ENCODE measurements around the gene IFI27. TPM values are rescaled to one million over a fixed set of nuclear protein-coding genes. Genes with fewer than 3 reads are reported as not detected.

IFI27 gene
- total RNA-seq, 5 donors from 2014 or later (not counting 1 experiment from before 2014, with no cell fraction given), result 1.6 to 6.1 (median 1.8) TPM

DNA sequence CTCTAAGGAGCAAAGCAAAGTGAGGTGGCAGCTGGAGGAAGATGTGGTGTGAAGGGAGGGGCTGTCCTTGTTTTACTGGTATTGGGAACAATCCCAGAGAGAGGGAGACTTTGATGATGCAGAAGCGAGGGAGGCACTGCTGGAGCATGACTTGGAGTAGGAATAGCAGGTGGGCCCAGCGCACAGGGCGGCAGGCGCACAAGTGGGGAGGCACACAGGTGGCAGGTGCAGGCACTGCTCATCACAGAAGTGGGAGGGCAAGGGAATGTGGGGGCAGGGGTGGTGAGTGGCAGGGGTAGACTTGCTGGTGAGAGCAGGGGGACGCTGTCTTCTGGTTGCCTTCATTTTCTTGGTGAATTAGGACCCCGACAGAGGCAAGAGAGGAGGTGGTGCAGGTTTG, 11.5 kb upstream of the IFI27 start:
- CTCF ChIA-PET, result no interaction called here
- WGBS (ENCODE audit: insufficient coverage), result 74% methylated on average over 6 of the region's 6 CpGs
- no peak overlapping the region for H3K27ac Mint-ChIP-seq

DNA sequence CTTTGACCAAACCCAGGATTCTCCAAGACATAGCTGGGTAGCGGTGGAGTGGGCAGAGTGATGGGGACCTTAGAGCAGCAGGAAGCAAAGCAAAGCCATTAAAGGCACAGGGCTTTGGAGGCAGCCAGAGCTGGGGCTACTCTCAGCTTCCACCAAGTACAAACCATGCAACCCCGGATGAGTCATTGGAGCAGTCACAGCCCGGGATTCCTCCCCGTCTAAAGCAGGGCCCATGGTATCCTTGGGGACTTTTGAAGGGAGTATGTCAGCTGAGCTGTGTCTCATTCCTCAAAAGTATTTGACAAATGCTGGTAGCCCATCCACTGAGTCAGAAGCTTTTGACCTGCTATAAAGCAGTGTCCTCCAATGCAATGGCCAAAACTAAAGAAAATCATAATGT, 9.7 kb upstream of the IFI27 start:
- Histone ChIP-seq H3K4me3 (ENCODE audit: control insufficient read depth in 1 of 2, extremely low read depth in 1 of 2, low read length in 1 of 2) (no peak overlapping the region), H3K4me1 (ENCODE audit: control insufficient read depth in 1 of 2, extremely low read depth in 1 of 2, insufficient read depth in 2 of 2, low read length in 2 of 2) (no peaks in the 10 kb centered on the region), H3K36me3 (ENCODE audit: control insufficient read depth in 2 of 2, extremely low read depth in 1 of 2, insufficient read depth in 1 of 2, low read length in 1 of 2) (peaks cover 0 to 7% of the 10 kb centered on the region in 2 donors), H3K9me3 (no peaks in the 10 kb centered on the region), H3K27me3 (replicated peaks in 1 of 2; ENCODE audit: control insufficient read depth in 2 of 2, extremely low read depth in 1 of 2, insufficient read depth in 2 of 2, low read length in 1 of 2) (no peaks in the 10 kb centered on the region), H3K27ac (ENCODE audit: low read length) (no peak overlapping the region)
- H3K4me1 Mint-ChIP-seq, result no peaks in the 10 kb centered on the region
- POLR2A ChIA-PET, result no interaction called here
- no peaks in the 10 kb centered on the region for H3K27me3 Mint-ChIP-seq
- DNase-seq (no peak), ATAC-seq (replicated peaks in 1 of 4) (no peak)
- CTCF ChIA-PET, result no interaction called here
- no peaks in the 10 kb centered on the region for H3K9me3 Mint-ChIP-seq
- H3K36me3 Mint-ChIP-seq, result peaks cover 7% of the 10 kb centered on the region
- no peak overlapping the region for H3K27ac Mint-ChIP-seq
- 93% methylated on average over 2 of the region's 4 CpGs for WGBS (ENCODE audit: insufficient coverage)
- no peak overlapping the region for H3K4me3 Mint-ChIP-seq

More for the DNA sequence above, 11.5 kb upstream of the IFI27 start:
- Histone ChIP-seq H3K4me1 (ENCODE audit: control insufficient read depth in 1 of 2, extremely low read depth in 1 of 2, insufficient read depth in 2 of 2, low read length in 2 of 2) (no peaks in the 10 kb centered on the region), H3K9me3 (no peaks in the 10 kb centered on the region), H3K4me3 (ENCODE audit: control insufficient read depth in 1 of 2, extremely low read depth in 1 of 2, low read length in 1 of 2) (no peak overlapping the region), H3K36me3 (ENCODE audit: control insufficient read depth in 2 of 2, extremely low read depth in 1 of 2, insufficient read depth in 1 of 2, low read length in 1 of 2) (peaks cover 0 to 7% of the 10 kb centered on the region in 2 donors), H3K27ac (ENCODE audit: low read length) (no peak overlapping the region), H3K27me3 (replicated peaks in 1 of 2; ENCODE audit: control insufficient read depth in 2 of 2, extremely low read depth in 1 of 2, insufficient read depth in 2 of 2, low read length in 1 of 2) (no peaks in the 10 kb centered on the region)
- H3K9me3 Mint-ChIP-seq, result no peaks in the 10 kb centered on the region
- POLR2A ChIA-PET, result no interaction called here
- H3K36me3 Mint-ChIP-seq, result peaks cover 7% of the 10 kb centered on the region
- DNase-seq, result no peak
- H3K4me1 Mint-ChIP-seq, result no peaks in the 10 kb centered on the region
- no peak overlapping the region for H3K4me3 Mint-ChIP-seq
- ATAC-seq (replicated peaks in 1 of 4), result no peak
- no peaks in the 10 kb centered on the region for H3K27me3 Mint-ChIP-seq

DNA sequence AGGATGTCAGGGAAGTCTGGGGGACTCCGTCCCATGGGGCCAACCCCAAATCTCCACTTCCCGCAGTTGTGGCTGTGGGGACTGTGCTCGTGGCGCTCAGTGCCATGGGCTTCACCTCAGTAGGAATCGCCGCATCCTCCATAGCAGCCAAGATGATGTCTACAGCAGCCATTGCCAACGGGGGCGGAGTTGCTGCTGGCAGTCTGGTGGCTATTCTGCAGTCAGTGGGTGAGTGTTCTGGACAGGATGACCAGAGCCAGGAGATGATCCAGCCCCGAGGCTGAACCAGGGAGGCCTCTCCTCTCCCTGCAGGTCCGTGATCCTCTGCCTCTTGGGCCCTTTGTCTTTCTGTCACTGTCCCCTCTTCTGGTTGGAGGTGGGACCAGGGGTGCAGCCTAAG, 8.8 kb upstream of the IFI27 start:
- H3K27ac Mint-ChIP-seq, result no peak overlapping the region
- CTCF ChIA-PET, result no interaction called here
- ATAC-seq (replicated peaks in 1 of 4) (no peak), DNase-seq (no peak)
- H3K4me3 Mint-ChIP-seq, result no peak overlapping the region
- Histone ChIP-seq H3K27me3 (replicated peaks in 1 of 2; ENCODE audit: control insufficient read depth in 2 of 2, extremely low read depth in 1 of 2, insufficient read depth in 2 of 2, low read length in 1 of 2) (no peaks in the 10 kb centered on the region), H3K36me3 (ENCODE audit: control insufficient read depth in 2 of 2, extremely low read depth in 1 of 2, insufficient read depth in 1 of 2, low read length in 1 of 2) (peaks cover 0 to 7% of the 10 kb centered on the region in 2 donors), H3K4me3 (ENCODE audit: control insufficient read depth in 1 of 2, extremely low read depth in 1 of 2, low read length in 1 of 2) (no peak overlapping the region), H3K27ac (ENCODE audit: low read length) (no peak overlapping the region), H3K9me3 (no peaks in the 10 kb centered on the region), H3K4me1 (ENCODE audit: control insufficient read depth in 1 of 2, extremely low read depth in 1 of 2, insufficient read depth in 2 of 2, low read length in 2 of 2) (no peaks in the 10 kb centered on the region)
- no peaks in the 10 kb centered on the region for H3K27me3 Mint-ChIP-seq
- no peaks in the 10 kb centered on the region for H3K9me3 Mint-ChIP-seq
- POLR2A ChIA-PET, result no interaction called here
- H3K36me3 Mint-ChIP-seq, result peaks cover 7% of the 10 kb centered on the region
- 100% methylated on average over 8 of the region's 10 CpGs for WGBS (ENCODE audit: insufficient coverage)
- H3K4me1 Mint-ChIP-seq, result no peaks in the 10 kb centered on the region

DNA sequence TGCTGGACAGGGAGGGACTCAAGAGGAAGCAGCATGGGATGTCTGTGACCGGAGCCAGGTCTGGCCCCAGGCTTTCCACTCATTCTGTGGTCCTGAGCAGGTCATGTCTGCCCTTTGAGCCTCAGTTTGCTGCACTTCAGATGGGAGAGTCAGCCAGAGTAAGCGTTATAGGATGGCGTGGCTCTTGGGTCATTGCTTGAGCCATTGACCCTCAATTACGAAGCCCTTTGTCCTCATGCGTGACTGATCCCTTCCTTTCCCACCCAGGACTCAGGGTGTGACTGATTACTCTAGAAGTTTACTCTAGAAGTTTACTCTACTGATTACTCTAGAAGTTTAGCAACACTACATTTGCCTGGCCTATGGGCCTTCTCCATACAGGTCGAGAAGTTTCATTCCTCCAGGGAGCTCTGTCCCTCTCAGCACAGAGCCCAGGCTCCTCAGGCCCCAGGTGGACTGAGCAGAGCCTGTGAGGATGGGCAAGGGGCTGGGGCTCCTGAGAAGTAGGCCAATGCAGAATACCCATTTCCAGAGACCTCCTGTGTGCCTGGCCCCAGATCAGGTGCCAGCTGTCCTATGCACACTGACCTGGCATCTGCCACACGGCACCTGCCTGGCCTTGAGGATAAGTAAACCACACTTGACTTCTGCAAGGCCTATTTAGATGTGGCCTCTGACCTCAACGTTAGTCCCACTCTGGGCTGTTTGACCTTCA, 7.6 kb upstream of the IFI27 start:
- no peaks in the 10 kb centered on the region for H3K27me3 ChIP-seq (replicated peaks in 1 of 2; ENCODE audit: control insufficient read depth in 2 of 2, extremely low read depth in 1 of 2, insufficient read depth in 2 of 2, low read length in 1 of 2)
- DNase-seq (no peak), ATAC-seq (replicated peaks in 1 of 4) (no peak)
- Mint-ChIP-seq H3K9me3 (no peaks in the 10 kb centered on the region), H3K27ac (no peak overlapping the region), H3K36me3 (no peaks in the 10 kb centered on the region), H3K4me1 (no peaks in the 10 kb centered on the region), H3K4me3 (no peak overlapping the region), H3K27me3 (no peaks in the 10 kb centered on the region)
- no peak overlapping the region for H3K27ac ChIP-seq (ENCODE audit: low read length)
- ChIA-PET POLR2A (no interaction called here), CTCF (interaction anchor here in 1 of 2 donors (0.6 to 0.7 kb wide), 2 partner anchors 29 to 85 kb away, joined by 3 to 4 read pairs; no protein-coding TSS in a partner anchor)
- no peaks in the 10 kb centered on the region for H3K9me3 ChIP-seq
- H3K36me3 ChIP-seq (ENCODE audit: control insufficient read depth in 2 of 2, extremely low read depth in 1 of 2, insufficient read depth in 1 of 2, low read length in 1 of 2), result peaks cover 0 to 2% of the 10 kb centered on the region in 2 donors
- WGBS (ENCODE audit: insufficient coverage), result 96% methylated on average over 6 of the region's 8 CpGs
- no peak overlapping the region for H3K4me3 ChIP-seq (ENCODE audit: control insufficient read depth in 1 of 2, extremely low read depth in 1 of 2, low read length in 1 of 2)
- no peaks in the 10 kb centered on the region for H3K4me1 ChIP-seq (ENCODE audit: control insufficient read depth in 1 of 2, extremely low read depth in 1 of 2, insufficient read depth in 2 of 2, low read length in 2 of 2)

DNA sequence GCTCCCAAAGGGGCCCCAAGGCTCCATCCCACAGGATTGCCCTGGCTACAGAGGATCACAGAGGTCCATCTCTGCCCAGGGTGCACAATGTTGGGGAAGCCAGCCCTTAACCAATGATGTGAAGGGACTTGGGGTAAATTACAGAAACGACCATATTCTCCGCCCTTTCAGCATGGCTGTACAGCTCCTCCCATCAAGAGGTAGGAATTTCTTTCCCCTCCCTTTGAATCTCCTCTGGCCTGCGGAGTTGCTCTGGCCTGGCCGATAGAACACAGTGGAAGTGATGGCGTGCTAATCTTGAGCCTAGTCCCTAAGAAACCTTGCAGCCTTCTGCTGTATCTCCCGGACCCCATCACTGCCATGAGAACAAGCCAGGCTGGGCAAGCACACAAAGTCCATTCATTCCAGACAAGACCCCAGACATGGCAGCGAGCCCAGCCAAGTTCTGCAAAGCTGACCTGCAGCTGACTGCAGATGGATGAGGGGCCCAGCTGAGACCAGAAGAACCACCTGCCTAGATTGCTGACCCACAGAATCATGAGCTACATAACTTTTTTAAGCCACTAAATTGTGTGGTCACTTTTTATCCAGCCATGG, 6.9 kb upstream of the IFI27 start:
- Histone ChIP-seq H3K4me1 (ENCODE audit: control insufficient read depth in 1 of 2, extremely low read depth in 1 of 2, insufficient read depth in 2 of 2, low read length in 2 of 2) (no peaks in the 10 kb centered on the region), H3K27me3 (replicated peaks in 1 of 2; ENCODE audit: control insufficient read depth in 2 of 2, extremely low read depth in 1 of 2, insufficient read depth in 2 of 2, low read length in 1 of 2) (no peaks in the 10 kb centered on the region), H3K4me3 (ENCODE audit: control insufficient read depth in 1 of 2, extremely low read depth in 1 of 2, low read length in 1 of 2) (no peak overlapping the region), H3K36me3 (ENCODE audit: control insufficient read depth in 2 of 2, extremely low read depth in 1 of 2, insufficient read depth in 1 of 2, low read length in 1 of 2) (peaks cover 0 to 2% of the 10 kb centered on the region in 2 donors), H3K27ac (ENCODE audit: low read length) (no peak overlapping the region), H3K9me3 (no peaks in the 10 kb centered on the region)
- no peaks in the 10 kb centered on the region for H3K36me3 Mint-ChIP-seq
- 100% methylated on average over 5 of the region's 7 CpGs for WGBS (ENCODE audit: insufficient coverage)
- CTCF ChIA-PET, result interaction anchor here in 1 of 2 donors (0.7 kb wide), 1 partner anchor 86 kb away, joined by 4 read pairs; no protein-coding TSS in a partner anchor
- H3K4me1 Mint-ChIP-seq, result no peaks in the 10 kb centered on the region
- ATAC-seq (replicated peaks in 1 of 4), result no peak
- no peak for DNase-seq
- no peaks in the 10 kb centered on the region for H3K9me3 Mint-ChIP-seq
- POLR2A ChIA-PET, result no interaction called here
- no peak overlapping the region for H3K4me3 Mint-ChIP-seq
- no peak overlapping the region for H3K27ac Mint-ChIP-seq
- no peaks in the 10 kb centered on the region for H3K27me3 Mint-ChIP-seq

DNA sequence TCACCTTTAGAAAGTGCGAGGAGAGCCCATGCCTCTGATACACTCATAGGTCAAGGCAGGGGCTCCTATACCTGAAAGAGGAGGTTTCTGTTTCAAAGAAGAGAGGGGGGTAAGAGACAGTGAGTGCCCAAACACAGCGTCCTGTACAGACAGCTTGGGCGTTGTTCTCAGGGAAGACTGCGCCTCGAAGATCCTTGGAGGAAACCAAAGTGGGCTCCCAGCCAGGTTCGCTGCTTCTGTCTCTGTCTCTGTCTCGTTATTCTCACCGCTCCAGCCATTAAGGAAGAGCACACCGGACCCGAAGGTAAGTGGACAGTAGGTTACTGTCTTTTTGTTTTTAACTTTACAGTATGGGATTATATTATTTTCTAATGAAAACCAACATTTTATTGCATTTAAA, 5.8 kb upstream of the IFI27 start:
- 91% methylated on average over 6 of the region's 10 CpGs for WGBS (ENCODE audit: insufficient coverage)
- H3K36me3 ChIP-seq (ENCODE audit: control insufficient read depth in 2 of 2, extremely low read depth in 1 of 2, insufficient read depth in 1 of 2, low read length in 1 of 2), result peaks cover 0 to 2% of the 10 kb centered on the region in 2 donors
- no peaks in the 10 kb centered on the region for H3K4me1 ChIP-seq (ENCODE audit: control insufficient read depth in 1 of 2, extremely low read depth in 1 of 2, insufficient read depth in 2 of 2, low read length in 2 of 2)
- ChIA-PET CTCF (no interaction called here), POLR2A (no interaction called here)
- no peak overlapping the region for H3K27ac ChIP-seq (ENCODE audit: low read length)
- H3K9me3 ChIP-seq, result no peaks in the 10 kb centered on the region
- no peaks in the 10 kb centered on the region for H3K27me3 Mint-ChIP-seq
- no peaks in the 10 kb centered on the region for H3K4me1 Mint-ChIP-seq
- H3K27ac Mint-ChIP-seq, result no peak overlapping the region
- H3K27me3 ChIP-seq (replicated peaks in 1 of 2; ENCODE audit: control insufficient read depth in 2 of 2, extremely low read depth in 1 of 2, insufficient read depth in 2 of 2, low read length in 1 of 2), result no peaks in the 10 kb centered on the region
- no peaks in the 10 kb centered on the region for H3K9me3 Mint-ChIP-seq
- ATAC-seq (replicated peaks in 1 of 4) (no peak), DNase-seq (no peak)
- H3K4me3 ChIP-seq (ENCODE audit: control insufficient read depth in 1 of 2, extremely low read depth in 1 of 2, low read length in 1 of 2), result no peak overlapping the region
- no peaks in the 10 kb centered on the region for H3K36me3 Mint-ChIP-seq
- H3K4me3 Mint-ChIP-seq, result no peak overlapping the region
